GM21786 (cell line): Measurements from ENCODE around the gene SPACA5B.
"Not testable (repeated sequence)": the region's sequence is repeated elsewhere in the genome, so short reads cannot be mapped to it uniquely, and the experiment has no call there.

ENCODE experiments used
- ATAC-seq: cut with Tn5 transposase; IDR thresholded peaks from one replicate; pipeline ENCODE4 v1.9.1; 2021; ENCODE audit not compliant: unreplicated experiment

The SPACA5B gene

DNA sequence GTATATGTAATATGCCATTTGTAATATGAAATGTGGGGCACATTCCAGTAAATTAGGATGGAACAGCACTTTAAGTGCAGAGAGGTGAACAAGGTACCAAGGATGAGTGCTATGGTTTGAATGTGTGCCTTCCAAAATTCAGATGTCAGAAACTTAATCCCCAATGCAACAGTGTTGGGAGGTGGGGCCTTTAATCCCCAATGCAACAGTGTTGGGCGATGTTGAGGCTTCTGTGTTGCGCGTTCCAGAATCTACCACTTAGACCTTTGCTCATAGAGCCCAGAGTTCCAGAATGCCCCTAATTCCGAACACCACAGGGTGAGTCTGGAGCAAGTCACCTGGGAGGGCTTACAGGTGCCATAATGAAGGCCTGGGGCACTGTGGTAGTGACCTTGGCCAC is at the start of gene SPACA5B:
Gene SPACA5B, plus strand, starts transcription at position 301 of the 400 bp plus-strand sequence. Its CDS starts 62 bp downstream, at position 363.
- not testable (repeated sequence) for ATAC-seq

- ATAC-seq, result peak; percentile 58
Measured at GRCh38 chrX:48083212-48083611, 47.2 kb upstream of the SPACA5B start.

DNA sequence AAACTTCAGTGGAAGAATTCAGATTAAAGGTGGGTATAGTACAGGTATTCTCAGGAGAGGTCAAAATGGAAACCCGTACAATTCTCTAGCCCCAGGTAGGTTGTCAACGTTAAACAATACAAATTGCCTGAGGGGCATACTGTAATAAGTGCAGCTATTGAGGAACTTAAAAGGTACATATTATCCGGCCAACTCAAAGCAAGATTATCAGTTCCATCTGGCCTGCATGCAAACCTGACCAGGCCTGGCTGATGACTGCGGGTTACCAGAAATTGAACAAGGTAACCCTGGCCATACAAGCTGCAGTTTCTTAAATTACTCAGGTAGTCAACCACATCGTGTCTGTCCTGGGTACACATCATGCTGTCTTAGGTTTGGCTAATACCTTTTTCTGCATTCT is 46.7 kb upstream of the SPACA5B start:
- ATAC-seq, result no peak

DNA sequence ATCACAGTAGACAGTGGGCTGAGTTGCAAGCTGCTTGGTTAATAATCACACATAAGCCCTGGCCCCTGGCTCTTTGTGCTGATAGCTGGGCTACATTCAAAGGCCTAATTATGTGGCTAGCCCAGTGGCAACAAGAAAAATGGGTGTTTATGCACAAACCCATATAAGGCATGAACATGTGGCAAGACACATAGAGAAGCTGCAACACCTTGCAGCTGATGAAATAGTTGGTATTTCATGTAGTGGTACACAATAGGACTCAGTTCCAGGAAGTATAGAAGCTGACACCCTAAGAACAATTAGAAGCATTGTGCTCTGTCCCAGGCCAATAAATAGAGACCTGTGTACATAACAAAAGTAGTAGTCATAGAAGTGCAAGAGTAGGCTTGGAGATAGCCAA is 44.3 kb upstream of the SPACA5B start:
- ATAC-seq, result no peak

DNA sequence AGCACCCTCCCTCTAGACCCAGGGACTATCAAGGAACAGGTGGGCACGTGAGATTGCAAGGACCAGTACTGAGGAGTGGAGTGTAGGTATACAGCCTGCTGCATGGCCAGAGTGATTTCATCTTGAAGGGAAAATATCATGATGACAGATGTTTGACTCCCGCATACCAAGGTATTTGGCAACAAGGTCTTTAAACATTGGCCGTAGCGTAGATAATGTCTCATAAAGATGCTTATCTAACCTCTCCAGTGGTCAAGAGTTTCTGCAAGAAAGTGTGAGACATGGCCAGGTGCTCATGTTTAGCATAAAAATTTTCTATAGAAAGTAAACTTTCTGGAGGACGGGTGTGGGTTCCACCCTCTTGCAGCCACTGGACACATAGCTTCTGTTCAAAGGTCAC is 40.3 kb upstream of the SPACA5B start:
- ATAC-seq, result no peak

GRCh38 chrX:48092558-48092957 is 37.9 kb upstream of the SPACA5B start:
- ATAC-seq, result not testable (repeated sequence)

- ATAC-seq, result no peak
Measured at GRCh38 chrX:48101443-48101842, 29.0 kb upstream of the SPACA5B start.

- ATAC-seq, result no peak
Measured at GRCh38 chrX:48102874-48103374, 27.5 kb upstream of the SPACA5B start.

DNA sequence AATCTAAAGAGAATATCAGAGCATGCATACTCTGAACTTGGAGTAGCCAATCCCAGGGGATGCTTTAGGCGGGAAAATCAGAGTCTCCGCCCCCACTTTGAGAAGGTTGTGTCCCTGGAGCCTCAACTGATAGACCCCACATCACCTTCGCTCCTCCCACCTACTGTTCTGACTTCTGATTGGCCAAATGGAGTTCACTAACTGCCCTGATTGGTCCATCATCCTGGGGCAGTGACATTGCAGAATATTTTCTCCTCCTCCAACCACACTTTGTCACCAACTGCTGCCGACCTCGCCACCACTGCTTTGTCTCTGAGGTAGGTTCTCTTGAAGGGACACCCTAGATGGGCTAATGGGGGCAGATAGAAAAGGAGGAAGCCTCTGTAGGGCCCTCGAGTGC is 22.7 kb upstream of the SPACA5B start:
- ATAC-seq, result no peak

DNA sequence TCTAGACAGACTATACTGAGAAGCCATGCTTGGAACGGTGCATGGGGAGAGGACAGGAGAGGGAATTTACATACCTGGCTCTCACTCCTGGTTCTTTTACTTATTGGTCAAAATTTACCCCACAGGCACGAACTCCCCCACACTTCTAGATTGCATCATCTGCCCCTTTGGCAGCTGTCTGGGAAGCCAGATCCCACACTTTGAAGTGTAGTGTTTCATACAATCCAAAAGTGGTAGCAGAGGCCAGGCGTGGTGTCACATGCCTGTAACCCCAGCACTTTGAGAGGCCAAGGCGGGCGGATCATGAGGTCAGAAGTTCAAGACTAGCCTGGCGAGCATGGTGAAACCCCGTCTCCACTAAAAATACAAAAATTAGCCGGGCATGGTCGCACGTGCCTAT is 5.1 kb upstream of the SPACA5B start:
- ATAC-seq, result not testable (repeated sequence)

DNA sequence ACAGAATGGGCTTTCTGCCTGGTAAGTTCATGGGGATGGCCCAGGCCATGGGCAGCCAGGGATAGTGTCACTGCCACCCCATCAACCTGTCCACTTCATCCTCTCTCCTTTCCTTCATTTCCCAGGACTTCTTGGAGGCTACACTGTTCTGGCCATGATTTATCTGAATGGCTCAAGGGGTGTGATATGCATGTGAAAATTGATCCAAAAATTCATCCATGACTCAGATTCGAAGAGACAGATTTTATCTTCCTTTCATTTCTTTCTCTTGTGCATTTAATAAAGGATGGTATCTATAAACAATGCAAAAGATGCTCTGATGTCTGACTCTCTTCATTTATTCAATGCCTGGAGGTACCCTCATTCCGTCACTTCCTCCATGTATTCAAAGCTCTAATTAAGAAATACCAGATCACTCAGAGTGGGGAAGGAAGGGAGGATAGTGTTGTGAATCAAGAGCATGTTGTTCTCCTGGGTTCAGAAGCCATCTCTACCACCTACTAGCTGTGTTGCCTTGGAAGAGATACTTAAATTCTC is 1.9 kb downstream of the SPACA5B start:
- ATAC-seq, result not testable (repeated sequence)

DNA sequence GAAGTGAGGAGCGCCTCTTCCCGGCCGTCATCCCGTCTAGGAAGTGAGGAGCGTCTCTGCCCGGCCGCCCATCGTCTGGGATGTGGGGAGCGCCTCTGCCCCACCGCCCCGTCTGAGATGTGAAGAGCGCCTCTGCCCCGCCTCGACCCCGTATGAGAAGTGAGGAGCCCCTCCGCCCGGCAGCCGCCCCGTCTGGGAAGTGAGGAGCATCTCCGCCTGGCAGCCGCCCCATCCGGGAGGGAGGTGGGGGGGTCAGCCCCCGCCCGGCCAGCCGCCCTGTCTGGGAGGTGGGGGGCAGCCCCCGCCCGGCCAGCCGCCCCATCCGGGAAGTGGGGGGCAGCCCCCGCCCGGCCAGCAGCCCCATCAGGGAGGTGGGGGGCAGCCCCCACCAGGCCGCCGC is 8.7 kb downstream of the SPACA5B start:
- not testable (repeated sequence) for ATAC-seq

- not testable (repeated sequence) for ATAC-seq
Measured at GRCh38 chrX:48141810-48142508, 11.5 kb downstream of the SPACA5B start.

- ATAC-seq, result not testable (repeated sequence)
Measured at GRCh38 chrX:48142697-48143096, 12.3 kb downstream of the SPACA5B start.

GRCh38 chrX:48153769-48154168 is 23.3 kb downstream of the SPACA5B start:
- no peak for ATAC-seq

GRCh38 chrX:48154796-48155195 is 24.4 kb downstream of the SPACA5B start:
- ATAC-seq, result no peak

DNA sequence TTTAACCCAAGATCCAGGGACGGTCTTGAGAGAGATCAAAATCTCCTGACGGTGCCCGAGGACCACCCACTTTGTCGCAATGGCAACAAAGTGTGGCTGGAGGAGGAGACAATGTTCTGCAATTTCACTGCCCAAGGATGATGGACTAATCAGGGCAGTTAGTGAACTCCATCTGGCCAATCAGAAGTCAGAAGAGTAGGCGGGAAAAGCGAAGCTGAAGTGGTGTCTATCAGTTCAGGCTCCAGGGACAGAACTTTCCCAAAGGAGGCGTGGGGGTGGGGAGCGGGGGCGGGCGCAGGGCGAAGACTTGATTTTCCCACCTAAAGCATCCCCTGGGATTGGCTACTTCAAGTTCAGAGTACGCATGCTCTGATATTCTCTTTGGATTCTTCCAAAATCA is 25.6 kb downstream of the SPACA5B start:
- no peak for ATAC-seq

DNA sequence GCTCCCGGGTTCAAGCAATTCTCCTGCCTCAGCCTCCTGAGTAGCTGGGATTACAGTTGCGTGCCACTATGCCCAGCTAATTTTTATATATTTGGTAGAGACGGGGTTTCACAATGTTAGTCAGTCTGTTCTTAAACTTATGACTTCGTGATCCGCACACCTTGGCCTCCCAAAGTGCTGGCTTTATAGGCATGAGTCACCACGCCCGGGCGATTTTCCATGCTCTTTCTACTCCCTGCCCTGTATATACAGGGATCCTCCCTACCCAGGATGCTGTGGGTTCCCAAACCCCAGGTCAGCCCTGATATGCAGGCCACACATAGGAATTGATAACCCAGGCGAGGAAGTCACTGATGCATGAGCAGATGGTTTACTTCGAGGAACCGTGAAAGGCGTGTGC is 34.8 kb downstream of the SPACA5B start:
- ATAC-seq, result no peak

- ATAC-seq, result not testable (repeated sequence)
Measured at GRCh38 chrX:48166322-48166721, 35.9 kb downstream of the SPACA5B start.

DNA sequence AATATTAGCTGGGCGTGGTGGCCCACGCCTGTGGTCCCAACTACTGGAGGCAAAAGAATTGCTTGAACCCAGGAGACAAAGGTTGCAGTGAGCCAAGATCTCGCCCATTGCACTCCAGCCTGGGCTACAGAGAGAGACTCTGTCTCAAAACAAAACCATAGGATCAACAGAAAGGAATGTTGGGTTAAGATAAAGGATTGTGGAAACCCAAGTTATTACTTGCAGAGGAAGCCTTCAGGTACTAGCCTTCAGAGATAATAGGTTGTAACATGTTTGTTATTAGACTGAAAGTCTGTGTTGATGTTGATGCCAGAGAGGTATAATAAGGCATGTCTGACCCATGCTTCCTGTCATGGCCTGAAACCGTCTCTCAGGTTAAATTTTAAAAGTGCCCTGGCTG is 49.3 kb downstream of the SPACA5B start:
- no peak for ATAC-seq

- ATAC-seq, result no peak
Measured at GRCh38 chrX:48180811-48181210, 50.4 kb downstream of the SPACA5B start.

DNA sequence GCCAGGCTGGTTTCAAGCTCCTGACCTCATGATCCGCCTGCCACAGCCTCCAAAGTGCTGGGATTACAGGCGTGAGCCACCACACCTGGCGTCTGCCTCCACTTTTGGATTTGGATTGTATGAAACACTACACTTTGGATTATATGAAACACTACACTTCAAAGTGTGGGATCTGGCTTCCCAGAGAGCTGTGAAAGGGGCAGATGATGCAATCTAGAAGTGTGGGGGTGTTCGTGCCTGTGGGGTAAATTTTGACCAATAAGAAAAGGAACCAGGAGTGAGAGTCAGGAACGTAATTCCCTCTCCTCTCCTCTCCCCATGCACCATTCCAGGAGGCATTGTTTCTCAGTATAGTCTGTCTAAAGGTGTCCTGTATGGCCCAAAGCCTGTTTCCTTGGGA is 51.5 kb downstream of the SPACA5B start:
- not testable (repeated sequence) for ATAC-seq
